RWPE2 (cell line): ENCODE measurements around the gene WFDC1.
A peak's percentile ranks its signal among the peaks of the same experiment; 100 is the strongest.
"Not testable (repeated sequence)": the region's sequence is repeated elsewhere in the genome, so short reads cannot be mapped to it uniquely, and the experiment has no call there.

Experiments used
- ATAC-seq: fragments of 200-7000 bp; cut with Tn5 transposase; 3 replicates; pipeline ENCODE4 v1.9.1; 2021; ENCODE audit warnings: low read depth
- DNase-seq: peaks from one replicate; pipeline ENCODE4 v3.0.0-alpha.2; 2020; ENCODE audit warnings: low spot score
- H3K27ac ChIP-seq: fragments of 450-650 bp; 2 replicates; pipeline ENCODE4 v1.5.1; 2017; ENCODE audit warnings: mild to moderate bottlenecking; ENCODE audit not compliant: poor library complexity, severe bottlenecking
- H3K27me3 ChIP-seq: fragments of 250-450 bp; sonication (Bioruptor Pico); 2 replicates; pipeline ENCODE4 v1.5.1; 2021; ENCODE audit warnings: mild to moderate bottlenecking, moderate library complexity; ENCODE audit not compliant: insufficient read depth, poor library complexity, severe bottlenecking
- H3K36me3 ChIP-seq: fragments of 250-450 bp; sonication (Bioruptor Pico); 2 replicates; pipeline ENCODE4 v1.5.1; 2020; ENCODE audit warnings: low read depth, mild to moderate bottlenecking, moderate library complexity
- H3K4me1 ChIP-seq: fragments of 250-450 bp; sonication (Bioruptor Pico); 2 replicates; pipeline ENCODE4 v1.5.1; 2021; ENCODE audit warnings: mild to moderate bottlenecking, moderate library complexity; ENCODE audit not compliant: insufficient read depth, poor library complexity, severe bottlenecking
- H3K4me3 ChIP-seq: fragments of 250-450 bp; sonication (Bioruptor Pico); 2 replicates; pipeline ENCODE4 v1.5.1; 2021; ENCODE audit warnings: mild to moderate bottlenecking, moderate library complexity; ENCODE audit not compliant: severe bottlenecking
- H3K9me3 ChIP-seq: fragments of 250-450 bp; sonication (Bioruptor Pico); 2 replicates; pipeline ENCODE4 v1.5.1; 2021; ENCODE audit warnings: mild to moderate bottlenecking, moderate library complexity; ENCODE audit not compliant: severe bottlenecking
- TF ChIP-seq, protein P1 (sequence below): fragments of 450-650 bp; IDR thresholded peaks from one replicate; pipeline ENCODE4 v1.5.1; 2017; ENCODE audit warnings: mild to moderate bottlenecking, moderate library complexity; ENCODE audit not compliant: poor library complexity, severe bottlenecking

The WFDC1 gene

DNA sequence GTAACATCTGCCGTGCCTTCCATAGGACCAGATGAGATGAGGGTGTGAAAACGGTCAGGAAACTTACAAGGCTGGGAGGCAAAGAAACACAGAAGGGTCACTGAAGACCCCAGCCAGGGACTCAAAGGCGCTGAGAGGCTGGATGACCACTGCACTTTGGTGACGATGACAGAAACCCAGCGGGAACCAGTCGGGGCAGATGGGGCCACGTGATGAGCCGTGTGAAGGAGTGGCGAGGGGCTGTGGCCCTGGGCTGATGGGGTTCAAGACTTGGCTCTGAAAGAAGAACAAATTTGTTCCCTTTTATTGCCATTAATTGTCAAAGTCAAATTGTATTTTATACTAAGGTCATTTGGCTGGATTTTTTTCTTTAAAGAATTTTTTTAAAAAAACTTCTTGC is 45.1 kb downstream of the WFDC1 start:
- Histone ChIP-seq H3K4me1 (no peaks in the 10 kb centered on the region), H3K36me3 (no peaks in the 10 kb centered on the region), H3K27me3 (no peaks in the 10 kb centered on the region), H3K9me3 (peaks cover 4% of the 10 kb centered on the region), H3K4me3 (no peak overlapping the region), H3K27ac (no peak overlapping the region)
- DNase-seq, result no peak
- ATAC-seq, result no peak
- TF ChIP-seq, protein P1, sequence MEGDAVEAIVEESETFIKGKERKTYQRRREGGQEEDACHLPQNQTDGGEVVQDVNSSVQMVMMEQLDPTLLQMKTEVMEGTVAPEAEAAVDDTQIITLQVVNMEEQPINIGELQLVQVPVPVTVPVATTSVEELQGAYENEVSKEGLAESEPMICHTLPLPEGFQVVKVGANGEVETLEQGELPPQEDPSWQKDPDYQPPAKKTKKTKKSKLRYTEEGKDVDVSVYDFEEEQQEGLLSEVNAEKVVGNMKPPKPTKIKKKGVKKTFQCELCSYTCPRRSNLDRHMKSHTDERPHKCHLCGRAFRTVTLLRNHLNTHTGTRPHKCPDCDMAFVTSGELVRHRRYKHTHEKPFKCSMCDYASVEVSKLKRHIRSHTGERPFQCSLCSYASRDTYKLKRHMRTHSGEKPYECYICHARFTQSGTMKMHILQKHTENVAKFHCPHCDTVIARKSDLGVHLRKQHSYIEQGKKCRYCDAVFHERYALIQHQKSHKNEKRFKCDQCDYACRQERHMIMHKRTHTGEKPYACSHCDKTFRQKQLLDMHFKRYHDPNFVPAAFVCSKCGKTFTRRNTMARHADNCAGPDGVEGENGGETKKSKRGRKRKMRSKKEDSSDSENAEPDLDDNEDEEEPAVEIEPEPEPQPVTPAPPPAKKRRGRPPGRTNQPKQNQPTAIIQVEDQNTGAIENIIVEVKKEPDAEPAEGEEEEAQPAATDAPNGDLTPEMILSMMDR, result no peak

DNA sequence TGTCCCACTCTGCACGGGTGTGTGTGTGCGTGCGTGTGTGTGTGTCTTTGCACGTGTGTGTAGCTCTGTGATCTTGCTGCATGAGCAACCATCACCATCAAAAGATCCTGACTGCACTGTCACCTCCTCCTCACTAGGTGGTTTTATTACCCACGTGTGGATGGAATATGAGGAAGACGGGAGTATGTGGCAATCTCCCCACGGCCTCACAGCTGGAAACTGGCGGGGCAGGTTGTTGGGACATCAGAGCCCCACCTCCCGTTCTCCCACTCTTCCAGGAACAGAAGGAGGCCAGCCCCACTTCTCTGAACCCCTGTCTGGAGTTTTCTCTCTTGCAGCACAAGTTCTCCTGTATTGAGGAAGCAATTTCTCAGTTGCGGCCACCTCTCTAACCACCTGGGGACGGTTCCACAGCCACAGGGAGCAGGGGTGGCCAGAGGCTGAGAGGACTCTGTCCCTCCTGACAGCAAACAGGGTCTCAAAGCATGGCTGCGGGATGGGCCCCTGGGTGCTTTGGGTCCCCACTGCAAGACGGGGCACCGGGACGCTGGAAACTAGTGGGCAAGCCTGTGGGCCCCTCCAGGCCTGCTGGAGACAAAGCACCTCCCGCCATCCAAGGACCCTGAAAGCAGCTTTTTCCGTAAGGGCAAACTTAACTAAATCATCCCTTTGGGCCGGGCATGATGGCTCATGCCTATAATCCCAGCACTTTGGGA is 45.8 kb downstream of the WFDC1 start:
- TF ChIP-seq, protein P1, result peak; percentile 23
- Histone ChIP-seq H3K9me3 (peaks cover 4% of the 10 kb centered on the region), H3K27ac (no peak overlapping the region), H3K4me1 (no peaks in the 10 kb centered on the region), H3K4me3 (no peak overlapping the region), H3K36me3 (no peaks in the 10 kb centered on the region), H3K27me3 (no peaks in the 10 kb centered on the region)
- peak; percentile 84 for ATAC-seq
- no peak for DNase-seq

DNA sequence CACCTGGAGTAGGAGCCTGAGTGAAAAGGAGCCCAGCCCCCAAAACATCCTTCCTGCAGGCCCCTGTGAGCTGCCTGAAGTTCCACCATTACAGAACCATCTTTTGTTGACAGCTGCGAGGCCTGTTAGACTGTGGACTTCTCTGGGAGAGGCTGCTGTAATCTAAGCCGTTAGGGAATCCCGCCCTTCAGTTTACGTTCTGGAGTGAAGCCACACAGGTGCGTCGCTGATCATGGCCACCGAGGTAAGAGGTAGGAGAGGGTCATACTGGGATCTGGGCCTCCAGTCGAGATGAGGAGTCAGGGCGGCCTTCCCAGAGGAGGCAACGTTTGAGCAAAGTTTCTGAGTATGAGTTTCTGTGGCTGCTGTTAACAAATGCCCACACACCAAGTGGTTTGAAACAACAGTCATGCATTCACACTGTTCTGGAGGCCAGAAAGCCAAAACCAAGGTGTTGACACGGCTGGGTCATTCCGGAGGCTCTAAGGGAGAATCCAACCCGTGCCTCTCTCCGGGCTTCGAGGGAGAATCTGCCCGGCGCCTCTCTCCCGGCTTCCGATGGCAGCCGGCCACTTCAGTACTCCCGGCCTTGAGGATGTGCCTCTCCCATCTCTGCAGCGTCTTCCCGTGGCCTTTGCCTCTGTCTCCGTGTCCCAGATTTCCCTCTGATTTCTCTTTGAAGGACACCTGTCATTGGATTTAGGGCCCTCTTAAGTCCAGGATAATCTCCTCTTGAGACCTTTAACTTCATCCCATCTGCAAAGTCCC is 47.0 kb downstream of the WFDC1 start:
- ATAC-seq (no peak), DNase-seq (no peak)
- TF ChIP-seq, protein P1, result no peak
- Histone ChIP-seq H3K36me3 (no peaks in the 10 kb centered on the region), H3K27ac (no peak overlapping the region), H3K27me3 (no peaks in the 10 kb centered on the region), H3K9me3 (peaks cover 4% of the 10 kb centered on the region), H3K4me1 (no peaks in the 10 kb centered on the region), H3K4me3 (no peak overlapping the region)

DNA sequence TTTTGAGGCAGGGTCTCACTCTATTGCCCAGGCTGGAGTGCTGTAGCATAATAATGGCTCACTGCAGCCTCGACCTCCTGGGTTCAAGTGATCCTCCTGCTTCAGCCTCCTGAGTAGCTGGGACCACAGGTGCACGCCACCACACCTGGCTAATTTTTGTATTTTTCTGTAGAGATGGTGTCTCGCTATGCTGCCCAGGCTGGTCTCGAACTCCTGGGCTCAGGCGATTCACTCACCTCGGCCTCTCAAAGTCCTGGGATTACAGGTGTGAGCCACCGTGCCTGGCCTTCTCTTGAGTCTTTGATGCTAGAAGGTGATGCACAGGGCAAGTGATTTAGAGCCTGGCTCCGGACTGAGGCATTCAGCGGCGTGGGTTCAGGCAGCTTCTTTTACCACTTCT is 49.1 kb downstream of the WFDC1 start:
- not testable (repeated sequence) for H3K27me3 ChIP-seq, ATAC-seq

DNA sequence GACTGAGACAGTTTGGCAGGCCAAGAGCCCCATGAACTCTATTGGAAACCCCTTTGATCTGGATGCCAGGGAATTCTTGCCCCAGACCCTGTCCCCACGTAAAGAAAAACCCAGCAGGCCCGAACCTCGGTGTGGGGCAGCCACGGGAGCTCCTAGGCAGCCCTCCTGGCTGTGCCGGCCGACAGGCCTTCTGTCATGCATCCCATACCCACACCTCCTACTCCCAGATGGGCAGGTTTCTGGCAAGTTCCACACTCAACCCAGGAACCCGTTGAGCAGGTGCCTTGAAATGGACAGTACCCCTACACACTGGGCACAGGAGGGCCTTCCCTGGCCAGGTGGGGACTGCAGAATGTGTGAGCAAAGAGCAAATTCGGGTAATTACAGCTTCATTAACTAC is 50.1 kb downstream of the WFDC1 start:
- Histone ChIP-seq H3K27me3 (no peaks in the 10 kb centered on the region), H3K36me3 (no peaks in the 10 kb centered on the region), H3K4me1 (no peaks in the 10 kb centered on the region), H3K27ac (no peak overlapping the region), H3K4me3 (no peak overlapping the region), H3K9me3 (no peaks in the 10 kb centered on the region)
- TF ChIP-seq, protein P1, result no peak
- ATAC-seq (no peak), DNase-seq (no peak)

More for the DNA sequence above, 49.1 kb downstream of the WFDC1 start:
- H3K27ac ChIP-seq, H3K4me3 ChIP-seq, DNase-seq, H3K4me1 ChIP-seq, H3K9me3 ChIP-seq, H3K36me3 ChIP-seq: not testable (repeated sequence)
